ENCODE data around the gene RNF186.

DNA sequence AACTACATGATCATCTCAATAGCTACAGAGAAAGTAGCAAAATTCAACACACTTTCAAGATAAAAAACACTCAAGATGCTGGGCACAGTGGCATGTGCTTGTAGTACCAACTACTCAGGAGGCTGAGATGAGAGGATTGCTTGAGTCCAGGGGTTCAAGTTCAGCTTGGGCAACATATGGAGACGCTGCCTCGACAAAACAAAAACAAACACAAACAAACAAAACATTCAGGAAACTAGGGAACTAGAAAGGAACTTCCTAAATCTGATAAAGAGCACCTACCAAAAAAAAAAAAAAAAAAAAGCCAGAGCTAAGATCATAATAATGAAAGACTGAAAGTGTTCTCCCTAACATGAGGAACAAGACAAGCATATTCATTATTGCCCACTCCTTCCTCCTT, 22.8 kb upstream of the RNF186 start:
- TF ChIP-seq, protein P1, sequence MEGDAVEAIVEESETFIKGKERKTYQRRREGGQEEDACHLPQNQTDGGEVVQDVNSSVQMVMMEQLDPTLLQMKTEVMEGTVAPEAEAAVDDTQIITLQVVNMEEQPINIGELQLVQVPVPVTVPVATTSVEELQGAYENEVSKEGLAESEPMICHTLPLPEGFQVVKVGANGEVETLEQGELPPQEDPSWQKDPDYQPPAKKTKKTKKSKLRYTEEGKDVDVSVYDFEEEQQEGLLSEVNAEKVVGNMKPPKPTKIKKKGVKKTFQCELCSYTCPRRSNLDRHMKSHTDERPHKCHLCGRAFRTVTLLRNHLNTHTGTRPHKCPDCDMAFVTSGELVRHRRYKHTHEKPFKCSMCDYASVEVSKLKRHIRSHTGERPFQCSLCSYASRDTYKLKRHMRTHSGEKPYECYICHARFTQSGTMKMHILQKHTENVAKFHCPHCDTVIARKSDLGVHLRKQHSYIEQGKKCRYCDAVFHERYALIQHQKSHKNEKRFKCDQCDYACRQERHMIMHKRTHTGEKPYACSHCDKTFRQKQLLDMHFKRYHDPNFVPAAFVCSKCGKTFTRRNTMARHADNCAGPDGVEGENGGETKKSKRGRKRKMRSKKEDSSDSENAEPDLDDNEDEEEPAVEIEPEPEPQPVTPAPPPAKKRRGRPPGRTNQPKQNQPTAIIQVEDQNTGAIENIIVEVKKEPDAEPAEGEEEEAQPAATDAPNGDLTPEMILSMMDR (conservative IDR thresholded peaks at IDR 0.05): no peak
- TF ChIP-seq ZFX (IDR thresholded peaks at IDR 0.05): no peak
